A549 (cell line): ENCODE data around the gene AKR1E2. TPM values are rescaled to one million over a fixed set of nuclear protein-coding genes. Genes with fewer than 3 reads are reported as not detected.

Experiments used
- ATAC-seq, 2 experiments: fragments of 200-7000 bp in 1 of 2; fragments of >200 bp in 1 of 2; cut with Nextera tagmentation in 1 of 2; cut with Tn5 transposase in 1 of 2; 3 replicates each; pipeline versions ENCODE4 v1.8.0 to v1.9.1; 2018 to 2020; ENCODE audit warnings: mild to moderate bottlenecking in 1 of 2, moderate library complexity in 1 of 2
- CTCF ChIA-PET: fragments of 300-600 bp; sonication (Branson Sonifier 250); formaldehyde crosslinking; extraction: SDS; loops from one replicate; lab custom pipeline; 2021; ENCODE audit warnings: antibody characterized with exemption, inconsistent platforms; lab: Yijun Ruan, JAX
- POLR2A ChIA-PET: fragments of 350-600 bp; formaldehyde crosslinking; extraction: SDS; loops from one replicate; lab custom pipeline; 2021; ENCODE audit warnings: antibody characterized with exemption, inconsistent platforms; lab: Yijun Ruan, JAX
- DNase-seq, 2 experiments: peaks; one replicate each; pipeline versions ENCODE4 v3.0.0 to v3.0.0-alpha.2; 2011 to 2016; ENCODE audit warnings: low read depth in 1 of 2, low spot score in 1 of 2
- FAIRE-seq: peaks from 2 replicates; lab custom pipeline; 2011; peaks lifted over from hg19 to GRCh38; lab: Jason Lieb, UNC
- H3K27ac ChIP-seq, 2 experiments: fragments of >200 bp; sonication (Bioruptor Twin); formaldehyde crosslinking; 3 replicates each; pipeline ENCODE4 v1.5.1; 2016 to 2017
- H3K4me1 ChIP-seq: fragments of >200 bp; sonication (Bioruptor Twin); formaldehyde crosslinking; 3 replicates; pipeline ENCODE4 v1.6.1; 2016
- H3K4me2 ChIP-seq: fragments of >200 bp; sonication (Bioruptor Twin); formaldehyde crosslinking; 3 replicates; pipeline ENCODE4 v1.6.1; 2016
- H3K4me3 ChIP-seq: fragments of >200 bp; sonication (Bioruptor Twin); formaldehyde crosslinking; 3 replicates; pipeline ENCODE4 v1.5.1; 2016
- H3K9me3 ChIP-seq: fragments of >200 bp; sonication (Bioruptor Twin); formaldehyde crosslinking; 3 replicates; pipeline ENCODE4 v1.6.1; 2016
- CEBPB ChIP-seq, 2 experiments: fragments of >200 bp in 1 of 2; sonication (Bioruptor Twin) in 1 of 2; formaldehyde crosslinking in 1 of 2; IDR thresholded peaks; 2 replicates each; pipeline ENCODE4 v1.6.1; 2012 to 2016
- CHD2 ChIP-seq: fragments of 150-350 bp; IDR thresholded peaks from 2 replicates; pipeline ENCODE4 v1.6.1; 2014; ENCODE audit warnings: low read length; ENCODE audit not compliant: partially characterized antibody
- CHD4 ChIP-seq: fragments of 200-600 bp; sonication (generic); IDR thresholded peaks from 2 replicates; pipeline ENCODE4 v1.6.1; 2016; ENCODE audit warnings: antibody characterized with exemption, mild to moderate bottlenecking, borderline replicate concordance
- E2F6 ChIP-seq: IDR thresholded peaks from 2 replicates; pipeline ENCODE4 v1.6.1; 2012; ENCODE audit warnings: low read depth, borderline replicate concordance
- EHF ChIP-seq: fragments of 250-450 bp; sonication (Bioruptor Pico); IDR thresholded peaks from 2 replicates; pipeline ENCODE4 v1.5.0; 2020; ENCODE audit warnings: mild to moderate bottlenecking
- EHMT2 ChIP-seq: fragments of 200-600 bp; sonication (generic); IDR thresholded peaks from 2 replicates; pipeline ENCODE4 v1.6.1; 2016; ENCODE audit warnings: antibody characterized with exemption, low read depth, mild to moderate bottlenecking, moderate library complexity
- FOSB ChIP-seq: fragments of 250-450 bp; sonication (Bioruptor Pico); IDR thresholded peaks from 2 replicates; pipeline ENCODE4 v1.5.0; 2020; ENCODE audit warnings: mild to moderate bottlenecking, moderate library complexity
- FOSL2 ChIP-seq, 2 experiments: fragments of 450-650 bp in 1 of 2; fragments of >200 bp in 1 of 2; sonication (Bioruptor Twin) in 1 of 2; formaldehyde crosslinking; IDR thresholded peaks; 2 replicates each; pipeline versions ENCODE4 v1.5.0 to v1.6.1; 2016 to 2020; ENCODE audit warnings: mild to moderate bottlenecking in 1 of 2, moderate library complexity in 1 of 2
- GATA3 ChIP-seq: IDR thresholded peaks from 2 replicates; pipeline ENCODE4 v1.6.1; 2012; ENCODE audit warnings: borderline replicate concordance
- HDAC2 ChIP-seq: fragments of 200-600 bp; sonication (generic); IDR thresholded peaks from 2 replicates; pipeline ENCODE4 v1.6.1; 2016
- HES2 ChIP-seq: fragments of >200 bp; sonication (Bioruptor Twin); formaldehyde crosslinking; IDR thresholded peaks from 2 replicates; pipeline ENCODE4 v1.6.1; 2016
- HEYL ChIP-seq: fragments of 250-450 bp; sonication (Bioruptor Pico); IDR thresholded peaks from 2 replicates; pipeline ENCODE4 v1.8.0; 2021; ENCODE audit warnings: mild to moderate bottlenecking, moderate library complexity
- HMGXB4 ChIP-seq: fragments of 250-450 bp; sonication (Bioruptor Pico); IDR thresholded peaks from 2 replicates; pipeline ENCODE4 v1.5.0; 2021; ENCODE audit warnings: mild to moderate bottlenecking, moderate library complexity, borderline replicate concordance
- HOXB13 ChIP-seq: fragments of 250-450 bp; sonication (Bioruptor Pico); IDR thresholded peaks from 2 replicates; pipeline ENCODE4 v1.5.0; 2020; ENCODE audit warnings: low read depth, mild to moderate bottlenecking, moderate library complexity
- JUN ChIP-seq, 2 experiments: fragments of >200 bp; sonication (Bioruptor Twin); formaldehyde crosslinking; IDR thresholded peaks; 2 replicates in 1 of 2; 3 replicates in 1 of 2; pipeline ENCODE4 v1.6.1; 2016 to 2017
- MYC ChIP-seq: IDR thresholded peaks from 2 replicates; pipeline ENCODE4 v1.6.1; 2012; ENCODE audit warnings: mild to moderate bottlenecking, inconsistent platforms, low read length, improper control_type of control experiment, borderline replicate concordance
- NPAS2 ChIP-seq: fragments of 250-450 bp; sonication (Bioruptor Pico); IDR thresholded peaks from 2 replicates; pipeline ENCODE4 v1.8.0; 2022; ENCODE audit warnings: mild to moderate bottlenecking, moderate library complexity, borderline replicate concordance
- PHF8 ChIP-seq: fragments of 200-600 bp; sonication (generic); IDR thresholded peaks from 2 replicates; pipeline ENCODE4 v1.6.1; 2016; ENCODE audit warnings: low read depth, mild to moderate bottlenecking, antibody characterized with exemption, moderate library complexity, borderline replicate concordance
- POLR2AphosphoS2 ChIP-seq: conservative IDR thresholded peaks from 2 replicates; pipeline ENCODE4 v1.6.1; 2012; ENCODE audit warnings: low read length, improper control_type of control experiment, inconsistent platforms
- RAD21 ChIP-seq, 2 experiments: fragments of >200 bp in 1 of 2; sonication (Bioruptor Twin) in 1 of 2; formaldehyde crosslinking in 1 of 2; IDR thresholded peaks in 1 of 2; conservative IDR thresholded peaks in 1 of 2; 2 replicates in 1 of 2; 3 replicates in 1 of 2; pipeline ENCODE4 v1.6.1; 2012 to 2018; ENCODE audit warnings: inconsistent platforms in 1 of 2
- RARB ChIP-seq: fragments of 250-450 bp; sonication (Bioruptor Pico); IDR thresholded peaks from 2 replicates; pipeline ENCODE4 v1.8.0; 2021; ENCODE audit warnings: mild to moderate bottlenecking, moderate library complexity
- RFX5 ChIP-seq: fragments of 450-650 bp; IDR thresholded peaks from 2 replicates; pipeline ENCODE4 v1.7.1; 2014; ENCODE audit warnings: antibody characterized with exemption, mild to moderate bottlenecking, moderate library complexity
- RNF2 ChIP-seq: fragments of 200-600 bp; sonication (generic); IDR thresholded peaks from 2 replicates; pipeline ENCODE4 v1.6.1; 2016; ENCODE audit warnings: low read depth, mild to moderate bottlenecking, antibody characterized with exemption, moderate library complexity, borderline replicate concordance
- SREBF2 ChIP-seq: fragments of 450-650 bp; IDR thresholded peaks from 2 replicates; pipeline ENCODE4 v1.6.1; 2014; ENCODE audit warnings: mild to moderate bottlenecking, moderate library complexity
- USF2 ChIP-seq: fragments of 450-650 bp; IDR thresholded peaks from 2 replicates; pipeline ENCODE4 v1.6.1; 2014; ENCODE audit warnings: antibody characterized with exemption
- ZC3H11A ChIP-seq: fragments of 450-650 bp; IDR thresholded peaks from 2 replicates; pipeline ENCODE4 v1.6.1; 2014; ENCODE audit warnings: antibody characterized with exemption, mild to moderate bottlenecking
- ZSCAN20 ChIP-seq: fragments of 250-450 bp; sonication (Bioruptor Pico); IDR thresholded peaks from 2 replicates; pipeline ENCODE4 v1.8.0; 2022; ENCODE audit warnings: mild to moderate bottlenecking, moderate library complexity
- WGBS: methylation state at CpG from one replicate; pipeline ENCODE4 v1.1.6; 2017; ENCODE audit errors: missing lambda C conversion rate; 5-methylcytosine and 5-hydroxymethylcytosine counted together
- polyA plus RNA-seq, 4 experiments: library from polyadenylated mRNA; depleted of rRNA in 3 of 4; stranded (reverse); fragments of >200 nt; fragmentation: RNase III in 1 of 4; extraction: RNeasy Plus Mini Kit Qiagen cat#74134 plus additional on column Dnase treatment in 1 of 4; gene quantifications; 2 replicates in 3 of 4; 3 replicates in 1 of 4; pipeline ENCODE4 v1.2.3, GENCODE V29; 2011 to 2017

The AKR1E2 gene
- polyA plus RNA-seq, 2 of the 4 experiments (the other 2 are of a cell fraction): 11.2 to 17.5 TPM

GRCh38 chr10:4830551-4830950, 4.5 kb downstream of the AKR1E2 start (continued):
- TF ChIP-seq EHF (CRISPR knock-in tag) (no peak), ZSCAN20 (no peak), GATA3 (no peak), RARB (CRISPR knock-in tag) (no peak), PHF8 (no peak), HOXB13 (no peak), SREBF2 (no peak), USF2 (no peak), POLR2AphosphoS2 (no peak), MYC (no peak), ZC3H11A (no peak)

- Histone ChIP-seq H3K4me1 (peaks cover 30% of the 10 kb centered on the region; the same call in 2 of the 3 replicates), H3K9me3 (no peaks in the 10 kb centered on the region), H3K4me2 (no peak overlapping the region), H3K4me3 (no peak overlapping the region), H3K27ac (no peak overlapping the region)
- no peak for TF ChIP-seq HEYL (CRISPR knock-in tag)
- no peak for TF ChIP-seq ZC3H11A
- no peak for TF ChIP-seq MYC
- no peak for TF ChIP-seq CHD4
- TF ChIP-seq CEBPB (IDR thresholded peaks at IDR 0.05): no peak
- ATAC-seq (no peak), FAIRE-seq (no peak), DNase-seq (no peak)
- ChIA-PET CTCF (interaction anchor here (2.7 to 11.1 kb wide), 3 partner anchors 9 to 19 kb away, joined by 8 to 153 read pairs (median 24); no protein-coding TSS in a partner anchor), POLR2A (no interaction called here)
- 93% methylated on average over 5 of the region's 5 CpGs for WGBS
Observed at GRCh38 chr10:4831091-4831490, 5.1 kb downstream of the AKR1E2 start.

GRCh38 chr10:4833286-4833685, 7.3 kb downstream of the AKR1E2 start:
- DNase-seq (no peak), FAIRE-seq (no peak)
- 94% methylated on average over 7 of the region's 7 CpGs for WGBS
- CTCF ChIA-PET: interaction anchor here (1.2 to 11.1 kb wide), 4 partner anchors 12 to 601 kb away, joined by 4 to 153 read pairs (median 14); no protein-coding TSS in a partner anchor
- no peaks in the 10 kb centered on the region for H3K9me3 ChIP-seq
- no peak overlapping the region for H3K27ac ChIP-seq
- TF ChIP-seq RAD21 (conservative IDR thresholded peaks at IDR 0.05 in 1 of 2, IDR thresholded peaks at IDR 0.05 in 1 of 2): no peak
- no peak for TF ChIP-seq CHD2
- no peak for TF ChIP-seq JUN (IDR thresholded peaks at IDR 0.05)
- TF ChIP-seq, all 56 proteins: peak for 0
- ATAC-seq: no peak
- Histone ChIP-seq H3K4me1 (peaks cover 18% of the 10 kb centered on the region; the same call in 2 of the 3 replicates), H3K4me3 (no peak overlapping the region), H3K4me2 (no peak overlapping the region)
- POLR2A ChIA-PET: no interaction called here

- Histone ChIP-seq H3K4me1 (peaks cover 2% of the 10 kb centered on the region; the same call in 1 of the 3 replicates), H3K4me3 (no peak overlapping the region), H3K27ac (no peak overlapping the region), H3K4me2 (no peak overlapping the region), H3K9me3 (no peaks in the 10 kb centered on the region)
- POLR2A ChIA-PET: no interaction called here
- CTCF ChIA-PET: interaction anchor here (3.0 to 11.1 kb wide), 2 partner anchors 15 to 599 kb away, joined by 11 to 153 read pairs; no protein-coding TSS in a partner anchor
- ATAC-seq (no peak), FAIRE-seq (no peak), DNase-seq (no peak)
- no peak for TF ChIP-seq EHMT2
- no peak for TF ChIP-seq EHF (CRISPR knock-in tag)
- no peak for TF ChIP-seq MYC
- TF ChIP-seq GATA3: no peak
- no peak for TF ChIP-seq HES2
- TF ChIP-seq HDAC2: no peak
- TF ChIP-seq HOXB13: no peak
- no peak for TF ChIP-seq RARB (CRISPR knock-in tag)
- TF ChIP-seq CEBPB (IDR thresholded peaks at IDR 0.05): no peak
- no peak for TF ChIP-seq FOSB (CRISPR knock-in tag)
- no peak for TF ChIP-seq RFX5
- TF ChIP-seq HMGXB4 (CRISPR knock-in tag): no peak
- no peak for TF ChIP-seq POLR2AphosphoS2
- TF ChIP-seq NPAS2 (CRISPR knock-in tag): no peak
- TF ChIP-seq FOSL2 (IDR thresholded peaks at IDR 0.05): no peak
- TF ChIP-seq FOSL2 (CRISPR knock-in tag; IDR thresholded peaks at IDR 0.05): no peak
- no peak for TF ChIP-seq RNF2
- no peak for TF ChIP-seq E2F6
- WGBS: 83% methylated on average over 4 of the region's 4 CpGs
Observed at GRCh38 chr10:4834898-4835405, 8.9 kb downstream of the AKR1E2 start.
